Measurements from ENCODE around the gene UBE2M.
"Not testable (repeated sequence)": the region's sequence is repeated elsewhere in the genome, so short reads cannot be mapped to it uniquely, and the experiment has no call there.

The UBE2M gene

DNA sequence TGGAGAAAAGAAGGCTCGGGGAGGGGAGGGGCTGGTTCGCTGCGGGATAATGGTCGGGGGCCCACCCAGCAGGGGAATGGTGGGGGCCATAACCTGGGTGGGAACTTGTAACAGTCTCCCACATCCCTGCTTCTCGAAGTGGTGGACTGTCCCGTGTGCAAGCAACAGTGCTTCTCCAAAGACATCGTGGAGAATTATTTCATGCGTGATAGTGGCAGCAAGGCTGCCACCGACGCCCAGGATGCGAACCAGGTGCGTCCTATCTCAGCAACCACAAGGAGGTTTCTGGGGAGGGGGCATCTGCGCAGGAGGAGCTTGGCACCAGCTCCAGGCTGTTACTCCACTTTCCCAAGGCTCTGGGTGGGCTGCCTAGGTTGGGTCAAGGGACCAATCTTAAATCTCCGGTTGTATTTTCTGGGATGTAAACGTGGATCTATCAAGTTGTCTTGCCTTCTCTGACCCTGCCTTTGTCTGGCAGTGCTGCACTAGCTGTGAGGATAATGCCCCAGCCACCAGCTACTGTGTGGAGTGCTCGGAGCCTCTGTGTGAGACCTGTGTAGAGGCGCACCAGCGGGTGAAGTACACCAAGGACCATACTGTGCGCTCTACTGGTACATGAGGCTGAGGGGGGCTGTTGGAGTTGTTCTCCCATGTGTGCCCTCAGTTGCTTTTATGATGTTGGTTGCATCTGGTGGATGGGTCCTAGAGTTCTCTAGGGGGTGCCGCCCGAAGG lies 13.0 kb downstream of the UBE2M start:
- TF ChIP-seq EZH2 (IDR thresholded peaks at IDR 0.05; ENCODE audit: borderline replicate concordance, low read length), result no peak
- TF ChIP-seq, protein P1, sequence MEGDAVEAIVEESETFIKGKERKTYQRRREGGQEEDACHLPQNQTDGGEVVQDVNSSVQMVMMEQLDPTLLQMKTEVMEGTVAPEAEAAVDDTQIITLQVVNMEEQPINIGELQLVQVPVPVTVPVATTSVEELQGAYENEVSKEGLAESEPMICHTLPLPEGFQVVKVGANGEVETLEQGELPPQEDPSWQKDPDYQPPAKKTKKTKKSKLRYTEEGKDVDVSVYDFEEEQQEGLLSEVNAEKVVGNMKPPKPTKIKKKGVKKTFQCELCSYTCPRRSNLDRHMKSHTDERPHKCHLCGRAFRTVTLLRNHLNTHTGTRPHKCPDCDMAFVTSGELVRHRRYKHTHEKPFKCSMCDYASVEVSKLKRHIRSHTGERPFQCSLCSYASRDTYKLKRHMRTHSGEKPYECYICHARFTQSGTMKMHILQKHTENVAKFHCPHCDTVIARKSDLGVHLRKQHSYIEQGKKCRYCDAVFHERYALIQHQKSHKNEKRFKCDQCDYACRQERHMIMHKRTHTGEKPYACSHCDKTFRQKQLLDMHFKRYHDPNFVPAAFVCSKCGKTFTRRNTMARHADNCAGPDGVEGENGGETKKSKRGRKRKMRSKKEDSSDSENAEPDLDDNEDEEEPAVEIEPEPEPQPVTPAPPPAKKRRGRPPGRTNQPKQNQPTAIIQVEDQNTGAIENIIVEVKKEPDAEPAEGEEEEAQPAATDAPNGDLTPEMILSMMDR (IDR thresholded peaks at IDR 0.05; ENCODE audit: low read length), result no peak
- Histone ChIP-seq H4K20me1 (ENCODE audit: insufficient read depth, low read length) (no peaks in the 10 kb centered on the region), H3F3A (ENCODE audit: insufficient read depth, low read length) (no peaks in the 10 kb centered on the region)

DNA sequence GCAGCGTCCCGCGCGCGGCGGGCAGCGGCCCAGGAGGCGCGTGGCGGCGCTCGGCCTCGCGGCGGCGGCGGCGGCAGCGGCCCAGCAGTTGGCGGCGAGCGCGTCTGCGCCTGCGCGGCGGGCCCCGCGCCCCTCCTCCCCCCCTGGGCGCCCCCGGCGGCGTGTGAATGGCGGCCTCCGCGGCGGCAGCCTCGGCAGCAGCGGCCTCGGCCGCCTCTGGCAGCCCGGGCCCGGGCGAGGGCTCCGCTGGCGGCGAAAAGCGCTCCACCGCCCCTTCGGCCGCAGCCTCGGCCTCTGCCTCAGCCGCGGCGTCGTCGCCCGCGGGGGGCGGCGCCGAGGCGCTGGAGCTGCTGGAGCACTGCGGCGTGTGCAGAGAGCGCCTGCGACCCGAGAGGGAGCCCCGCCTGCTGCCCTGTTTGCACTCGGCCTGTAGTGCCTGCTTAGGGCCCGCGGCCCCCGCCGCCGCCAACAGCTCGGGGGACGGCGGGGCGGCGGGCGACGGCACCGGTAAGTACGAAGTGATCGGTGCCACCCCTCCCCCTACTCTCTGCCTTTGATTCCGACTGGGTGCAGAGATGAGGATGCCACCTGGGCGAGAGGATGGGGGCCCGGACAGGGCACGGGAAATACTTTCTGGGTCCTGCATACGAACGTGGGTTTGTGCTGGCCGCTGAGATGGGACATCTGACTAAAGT lies 13.7 kb downstream of the UBE2M start:
- no peaks in the 10 kb centered on the region for H3K27me3 ChIP-seq (ENCODE audit: insufficient read depth, low read length)
- H3K9me2 ChIP-seq (ENCODE audit: low read depth, low read length), result no peaks in the 10 kb centered on the region
- peak overlapping the region; percentile 41 for H3K27ac ChIP-seq (ENCODE audit: low read depth, low read length, poor library complexity, severe bottlenecking)
- H4K20me1 ChIP-seq (ENCODE audit: insufficient read depth, low read length), result no peaks in the 10 kb centered on the region
- H3K4me3 ChIP-seq (ENCODE audit: low read depth, low read length, poor library complexity, severe bottlenecking), result peak overlapping the region; percentile 89
- H3K36me3 ChIP-seq (ENCODE audit: insufficient read depth, low read length), result peaks cover 50% of the 10 kb centered on the region
- peaks cover 23% of the 10 kb centered on the region for H3K4me1 ChIP-seq (ENCODE audit: insufficient read depth, low read length, severe bottlenecking)
- TF ChIP-seq EZH2 (IDR thresholded peaks at IDR 0.05; ENCODE audit: borderline replicate concordance, low read length), result no peak
- TF ChIP-seq, protein P1 (IDR thresholded peaks at IDR 0.05; ENCODE audit: low read length), result no peak
- H3K9me3 ChIP-seq (ENCODE audit: low read length), result no peaks in the 10 kb centered on the region
- H3K4me2 ChIP-seq (ENCODE audit: low read length), result peak overlapping the region; percentile 94
- H3K79me2 ChIP-seq (ENCODE audit: insufficient read depth, low read length), result peaks cover 29% of the 10 kb centered on the region
- H3K9ac ChIP-seq (ENCODE audit: low read length), result peak overlapping the region; percentile 90
- H3F3A ChIP-seq (ENCODE audit: insufficient read depth, low read length), result no peaks in the 10 kb centered on the region
- H2AFZ ChIP-seq (ENCODE audit: low read length), result no peak overlapping the region

More for the DNA sequence above, 13.0 kb downstream of the UBE2M start:
- Histone ChIP-seq H3K4me3 (ENCODE audit: low read depth, low read length, poor library complexity, severe bottlenecking) (peak overlapping the region; percentile 89), H3K9me2 (ENCODE audit: low read depth, low read length) (no peaks in the 10 kb centered on the region), H2AFZ (ENCODE audit: low read length) (no peak overlapping the region), H3K36me3 (ENCODE audit: insufficient read depth, low read length) (peaks cover 57% of the 10 kb centered on the region), H3K79me2 (ENCODE audit: insufficient read depth, low read length) (peaks cover 29% of the 10 kb centered on the region), H3K9me3 (ENCODE audit: low read length) (no peaks in the 10 kb centered on the region), H3K4me2 (ENCODE audit: low read length) (peak overlapping the region; percentile 94), H3K27ac (ENCODE audit: low read depth, low read length, poor library complexity, severe bottlenecking) (no peak overlapping the region), H3K4me1 (ENCODE audit: insufficient read depth, low read length, severe bottlenecking) (peaks cover 23% of the 10 kb centered on the region), H3K9ac (ENCODE audit: low read length) (peak overlapping the region; percentile 90), H3K27me3 (ENCODE audit: insufficient read depth, low read length) (no peaks in the 10 kb centered on the region)

DNA sequence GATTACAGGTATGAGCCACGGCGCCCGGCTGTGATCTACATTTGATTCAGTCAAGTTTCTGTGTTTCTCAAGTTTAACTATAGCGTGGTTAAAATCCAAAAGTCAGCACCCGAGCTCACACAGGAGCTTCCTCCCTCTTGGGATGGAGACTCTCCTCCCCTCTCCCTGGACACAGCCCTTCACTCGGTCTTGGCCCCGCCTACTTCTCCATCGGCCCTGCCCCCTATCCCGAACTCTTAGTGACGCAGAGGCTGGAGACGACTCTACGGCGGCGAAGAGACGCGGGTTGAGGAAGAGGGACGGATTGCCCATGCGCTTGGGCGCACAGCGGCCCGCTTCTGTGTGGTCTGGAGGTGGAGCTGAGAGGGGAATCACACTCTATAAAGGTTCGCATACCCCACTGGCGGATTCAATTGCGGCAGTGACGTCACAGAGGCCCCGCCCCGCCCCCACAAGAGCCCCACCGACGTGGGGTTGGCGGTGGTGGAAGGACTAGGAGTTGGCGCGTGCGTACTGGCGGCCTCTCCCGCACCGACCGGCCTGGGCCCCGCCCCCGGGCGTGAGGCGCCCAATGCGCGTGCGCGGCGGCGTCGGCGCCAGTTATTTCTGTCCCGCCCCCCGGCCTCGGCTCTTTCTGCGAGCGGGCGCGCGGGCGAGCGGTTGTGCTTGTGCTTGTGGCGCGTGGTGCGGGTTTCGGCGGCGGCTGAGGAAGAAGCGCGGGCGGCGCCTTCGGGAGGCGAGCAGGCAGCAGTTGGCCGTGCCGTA lies 14.4 kb downstream of the UBE2M start, which contains the start of gene TRIM28:
TSS of gene TRIM28 (plus strand) at position 239 of the 765 bp plus-strand sequence. CDS start 694 bp downstream, outside the sequence.
- peak within 1 kb of the TSS; percentile 94 for H3K4me2 ChIP-seq (ENCODE audit: low read length)
- H3K79me2 ChIP-seq (ENCODE audit: insufficient read depth, low read length), result peaks cover 29% of the 10 kb centered on the region
- no peaks in the 10 kb centered on the region for H3K9me3 ChIP-seq (ENCODE audit: low read length)
- peaks cover 43% of the 10 kb centered on the region for H3K36me3 ChIP-seq (ENCODE audit: insufficient read depth, low read length)
- no peaks in the 10 kb centered on the region for H3F3A ChIP-seq (ENCODE audit: insufficient read depth, low read length)
- H3K9ac ChIP-seq (ENCODE audit: low read length), result peak within 1 kb of the TSS; percentile 90
- no peak for TF ChIP-seq EZH2 (IDR thresholded peaks at IDR 0.05; ENCODE audit: borderline replicate concordance, low read length)
- no peaks in the 10 kb centered on the region for H4K20me1 ChIP-seq (ENCODE audit: insufficient read depth, low read length)
- peaks cover 23% of the 10 kb centered on the region for H3K4me1 ChIP-seq (ENCODE audit: insufficient read depth, low read length, severe bottlenecking)
- H2AFZ ChIP-seq (ENCODE audit: low read length), result no peak within 1 kb of the TSS
- no peaks in the 10 kb centered on the region for H3K27me3 ChIP-seq (ENCODE audit: insufficient read depth, low read length)
- H3K9me2 ChIP-seq (ENCODE audit: low read depth, low read length), result no peaks in the 10 kb centered on the region
- H3K4me3 ChIP-seq (ENCODE audit: low read depth, low read length, poor library complexity, severe bottlenecking), result peak within 1 kb of the TSS; percentile 89
- peak within 1 kb of the TSS; percentile 60 for H3K27ac ChIP-seq (ENCODE audit: low read depth, low read length, poor library complexity, severe bottlenecking)

DNA sequence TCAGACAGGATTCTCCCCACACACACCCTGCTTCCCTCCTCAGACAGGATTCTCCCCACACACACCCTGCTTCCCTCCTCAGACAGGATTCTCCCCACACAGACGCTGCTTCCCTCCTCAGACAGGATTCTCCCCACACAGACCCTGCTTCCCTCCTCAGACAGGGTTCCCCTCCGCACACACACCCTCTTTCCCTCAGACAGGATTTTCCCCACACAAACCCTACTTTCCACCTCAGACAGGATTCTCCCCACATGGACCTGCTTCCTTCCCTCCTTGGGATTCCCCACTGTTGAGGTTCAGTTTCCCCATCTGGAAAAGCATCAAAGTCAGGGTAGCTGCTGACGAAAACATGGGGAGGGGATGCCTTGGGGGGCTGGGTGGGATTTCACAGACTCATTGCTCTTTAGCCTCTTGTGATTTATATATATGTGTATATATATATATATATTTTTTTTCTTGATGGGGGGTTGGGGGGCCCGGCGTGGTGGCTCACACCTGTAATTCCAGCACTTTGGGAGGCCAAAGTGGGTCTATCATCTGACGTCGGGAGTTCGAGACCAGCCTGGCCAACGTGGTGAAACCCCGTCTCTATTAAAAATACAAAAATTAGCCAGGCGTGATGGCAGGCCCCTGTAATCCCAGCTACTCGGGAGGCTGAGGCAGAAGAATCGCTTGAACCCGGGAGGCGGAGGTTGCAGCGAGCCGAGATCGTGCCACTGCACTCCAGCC lies 15.6 kb downstream of the UBE2M start:
- not testable (repeated sequence) for H3K27ac ChIP-seq (ENCODE audit: low read depth, low read length, poor library complexity, severe bottlenecking); H3K9ac ChIP-seq (ENCODE audit: low read length); H3K4me3 ChIP-seq (ENCODE audit: low read depth, low read length, poor library complexity, severe bottlenecking); H3K9me2 ChIP-seq (ENCODE audit: low read depth, low read length); H4K20me1 ChIP-seq (ENCODE audit: insufficient read depth, low read length); H3K27me3 ChIP-seq (ENCODE audit: insufficient read depth, low read length); H3F3A ChIP-seq (ENCODE audit: insufficient read depth, low read length); H3K9me3 ChIP-seq (ENCODE audit: low read length); H3K4me2 ChIP-seq (ENCODE audit: low read length); H2AFZ ChIP-seq (ENCODE audit: low read length)
- Histone ChIP-seq H3K79me2 (ENCODE audit: insufficient read depth, low read length) (peaks cover 29% of the 10 kb centered on the region), H3K4me1 (ENCODE audit: insufficient read depth, low read length, severe bottlenecking) (peaks cover 35% of the 10 kb centered on the region), H3K36me3 (ENCODE audit: insufficient read depth, low read length) (peaks cover 31% of the 10 kb centered on the region)

DNA sequence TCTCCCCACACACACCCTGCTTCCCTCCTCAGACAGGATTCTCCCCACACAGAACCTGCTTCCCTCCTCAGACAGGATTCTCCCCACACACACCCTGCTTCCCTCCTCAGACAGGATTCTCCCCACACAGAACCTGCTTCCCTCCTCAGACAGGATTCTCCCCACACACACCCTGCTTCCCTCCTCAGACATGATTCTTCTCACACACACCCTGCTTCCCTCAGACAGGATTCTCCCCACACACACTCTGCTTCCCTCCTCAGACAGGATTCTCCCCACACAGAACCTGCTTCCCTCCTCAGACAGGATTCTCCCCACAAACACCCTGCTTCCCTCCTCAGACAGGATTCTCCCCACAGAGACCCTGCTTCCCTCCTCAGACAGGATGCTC lies 19.2 kb downstream of the UBE2M start:
- Histone ChIP-seq H3K4me2 (ENCODE audit: low read length) (peak overlapping the region; percentile 79; the same call in 1 of the 2 replicates), H3K4me3 (ENCODE audit: low read depth, low read length, poor library complexity, severe bottlenecking) (peak overlapping the region; percentile 57), H3K4me1 (ENCODE audit: insufficient read depth, low read length, severe bottlenecking) (peaks cover 20% of the 10 kb centered on the region), H3K9ac (ENCODE audit: low read length) (peak overlapping the region; percentile 55; the same call in 1 of the 2 replicates)
- not testable (repeated sequence) for H3K79me2 ChIP-seq (ENCODE audit: insufficient read depth, low read length); H3K27me3 ChIP-seq (ENCODE audit: insufficient read depth, low read length); H3K9me3 ChIP-seq (ENCODE audit: low read length); H3F3A ChIP-seq (ENCODE audit: insufficient read depth, low read length); H2AFZ ChIP-seq (ENCODE audit: low read length); H3K27ac ChIP-seq (ENCODE audit: low read depth, low read length, poor library complexity, severe bottlenecking); H3K36me3 ChIP-seq (ENCODE audit: insufficient read depth, low read length); H4K20me1 ChIP-seq (ENCODE audit: insufficient read depth, low read length); H3K9me2 ChIP-seq (ENCODE audit: low read depth, low read length)

Measured in OCI-LY1 (cell line).